IMR-90 (cell line): Measurements from ENCODE around the gene PPP3CA. TPM values are rescaled to one million over a fixed set of nuclear protein-coding genes. Genes with fewer than 3 reads are reported as not detected.
"Not testable (repeated sequence)": the region's sequence is repeated elsewhere in the genome, so short reads cannot be mapped to it uniquely, and the experiment has no call there.

Experiments used
- ATAC-seq: fragments of 200-7000 bp; cut with Tn5 transposase; 2 replicates; pipeline ENCODE4 v1.9.1; 2020; ENCODE audit warnings: low read depth, mild to moderate bottlenecking, moderate library complexity
- BruUV-seq: library from RNA; stranded (reverse); fragments of 400-500 nt; replicated peaks from 2 replicates; lab custom pipeline; 2021; lab: Mats Ljungman, UMichigan
- CTCF ChIA-PET: fragments of 300-600 bp; formaldehyde crosslinking; extraction: SDS; loops from one replicate; lab custom pipeline; 2021; ENCODE audit warnings: antibody characterized with exemption; lab: Yijun Ruan, JAX
- POLR2A ChIA-PET: fragments of 300-600 bp; sonication (Branson Sonifier 250); formaldehyde crosslinking; loops from one replicate; lab custom pipeline; 2022; ENCODE audit warnings: antibody characterized with exemption; ENCODE audit not compliant: unreplicated experiment; lab: Charles Lee
- DNase-seq: peaks from one replicate; pipeline ENCODE4 v3.0.0; 2013
- H2AFZ ChIP-seq: replicated peaks from 2 replicates; pipeline ENCODE3; 2013; ENCODE audit warnings: low read length, mild to moderate bottlenecking; ENCODE audit not compliant: poor library complexity
- H2AK5ac ChIP-seq: 2 replicates; pipeline ENCODE4 v1.6.1; 2013; ENCODE audit warnings: low read depth, low read length, inconsistent platforms
- H2AK9ac ChIP-seq: replicated peaks from 2 replicates; pipeline ENCODE3; 2013; ENCODE audit warnings: mild to moderate bottlenecking, low read depth, low read length, moderate library complexity; ENCODE audit not compliant: poor library complexity
- H2BK120ac ChIP-seq: 2 replicates; pipeline ENCODE4 v1.6.1; 2013; ENCODE audit warnings: low read depth, low read length, inconsistent platforms
- H2BK15ac ChIP-seq: 3 replicates; pipeline ENCODE4 v1.6.1; 2013; ENCODE audit warnings: low read depth, low read length, inconsistent platforms
- H2BK20ac ChIP-seq: 2 replicates; pipeline ENCODE4 v1.6.1; 2013; ENCODE audit warnings: low read depth, mild to moderate bottlenecking, inconsistent platforms, low read length, moderate library complexity
- H2BK5ac ChIP-seq: 2 replicates; pipeline ENCODE4 v1.6.1; 2013; ENCODE audit warnings: mild to moderate bottlenecking, low read depth, low read length, inconsistent platforms; ENCODE audit not compliant: poor library complexity, severe bottlenecking
- H3K14ac ChIP-seq: replicated peaks from 2 replicates; pipeline ENCODE4 v1.6.1; 2013; ENCODE audit warnings: low read depth, low read length, inconsistent platforms
- H3K18ac ChIP-seq: 2 replicates; pipeline ENCODE4 v1.6.1; 2013; ENCODE audit warnings: low read depth, low read length, control low read depth
- H3K23ac ChIP-seq: 2 replicates; pipeline ENCODE4 v1.6.1; 2013; ENCODE audit warnings: low read depth, low read length, inconsistent platforms
- H3K27ac ChIP-seq: 2 replicates; pipeline ENCODE4 v1.5.1; 2013; ENCODE audit warnings: mild to moderate bottlenecking, control low read depth, low read length; ENCODE audit not compliant: insufficient read depth
- H3K27me3 ChIP-seq: 2 replicates; pipeline ENCODE4 v1.6.1; 2013; ENCODE audit warnings: low read length; ENCODE audit not compliant: control insufficient read depth, insufficient read depth
- H3K36me3 ChIP-seq: 2 replicates; pipeline ENCODE4 v1.6.1; 2013; ENCODE audit warnings: low read length, mixed read lengths; ENCODE audit not compliant: control insufficient read depth, insufficient read depth
- H3K4ac ChIP-seq: 2 replicates; pipeline ENCODE4 v1.6.1; 2013; ENCODE audit warnings: low read depth, low read length, inconsistent platforms
- H3K4me1 ChIP-seq: 2 replicates; pipeline ENCODE4 v1.6.1; 2013; ENCODE audit warnings: low read length, mixed read lengths; ENCODE audit not compliant: control insufficient read depth, insufficient read depth
- H3K4me2 ChIP-seq: 2 replicates; pipeline ENCODE4 v1.6.1; 2013; ENCODE audit warnings: low read depth, mild to moderate bottlenecking, control low read depth, low read length, moderate library complexity
- H3K4me3 ChIP-seq: 2 replicates; pipeline ENCODE4 v1.5.1; 2013; ENCODE audit warnings: low read depth, mild to moderate bottlenecking, control low read depth, low read length, moderate library complexity; ENCODE audit not compliant: insufficient read depth
- H3K56ac ChIP-seq: 2 replicates; pipeline ENCODE4 v1.6.1; 2013; ENCODE audit warnings: low read length, inconsistent platforms; ENCODE audit not compliant: insufficient read depth; ENCODE audit errors: extremely low read depth
- H3K79me1 ChIP-seq, 2 experiments: 2 replicates each; pipeline ENCODE4 v1.6.1; 2013; ENCODE audit warnings: low read length in 2 of 2, inconsistent platforms in 1 of 2, low read depth in 1 of 2
- H3K9ac ChIP-seq: 2 replicates; pipeline ENCODE4 v1.6.1; 2013; ENCODE audit warnings: low read depth, low read length, control low read depth
- H3K9me1 ChIP-seq: 2 replicates; pipeline ENCODE4 v1.6.1; 2013; ENCODE audit warnings: low read length, inconsistent platforms; ENCODE audit not compliant: insufficient read depth
- H3K9me3 ChIP-seq: 2 replicates; pipeline ENCODE4 v1.6.1; 2013; ENCODE audit warnings: low read length; ENCODE audit not compliant: control insufficient read depth, insufficient read depth
- H4K20me1 ChIP-seq: 2 replicates; pipeline ENCODE4 v1.6.1; 2013; ENCODE audit warnings: low read length, inconsistent platforms; ENCODE audit not compliant: insufficient read depth
- H4K5ac ChIP-seq: 2 replicates; pipeline ENCODE4 v1.6.1; 2013; ENCODE audit warnings: mild to moderate bottlenecking, low read depth, low read length, control low read depth
- H4K8ac ChIP-seq, 2 experiments: 2 replicates each; pipeline ENCODE4 v1.6.1; 2013; ENCODE audit warnings: low read depth in 2 of 2, low read length in 2 of 2, control low read depth in 1 of 2, inconsistent platforms in 1 of 2
- H4K91ac ChIP-seq: 2 replicates; pipeline ENCODE4 v1.6.1; 2013; ENCODE audit warnings: low read depth, low read length, inconsistent platforms; ENCODE audit not compliant: insufficient read depth
- WGBS, 2 experiments: methylation state at CpG; one replicate each; pipeline versions ENCODE4 v1.1.5 to v1.1.7; 2013; ENCODE audit warnings: missing lambda C conversion rate in 2 of 2; ENCODE audit not compliant: insufficient read length in 1 of 2; ENCODE audit errors: extremely low coverage in 2 of 2; 5-methylcytosine and 5-hydroxymethylcytosine counted together
- dilution Hi-C: fragments of 300-500 bp; cut with HindIII; formaldehyde crosslinking; loops from one replicate; pipeline ENCODE4 v1.14.3; 2018; ENCODE audit warnings: low sequenced_read_pairs; ENCODE audit not compliant: unreplicated experiment
- in situ Hi-C: fragments of 300-500 bp; cut with MboI; formaldehyde crosslinking; loops from 3 replicates; pipeline ENCODE4 v1.14.3; 2019; ENCODE audit warnings: low sequenced_read_pairs, inconsistent platforms, mixed read lengths
- intact Hi-C: fragments of 100-400 bp; cut with micrococcal nuclease; formaldehyde crosslinking; loops from 2 replicates; pipeline ENCODE4 v1.10.0; 2022
- polyA plus RNA-seq, 3 experiments: library from polyadenylated mRNA; depleted of rRNA; stranded (reverse); fragments of >200 nt; gene quantifications; 2 replicates each; pipeline ENCODE4 v1.2.3, GENCODE V29; 2012; ENCODE audit warnings: low replicate concordance in 1 of 3
- total RNA-seq: library from RNA; depleted of rRNA; stranded (reverse); fragments of >200 nt; gene quantifications from 2 replicates; pipeline ENCODE4 v1.2.3, GENCODE V29; 2012

PPP3CA gene
- total and polyA plus RNA-seq, 2 of the 4 experiments (the other 2 are of a cell fraction) = 14.5 to 48.6 TPM

DNA sequence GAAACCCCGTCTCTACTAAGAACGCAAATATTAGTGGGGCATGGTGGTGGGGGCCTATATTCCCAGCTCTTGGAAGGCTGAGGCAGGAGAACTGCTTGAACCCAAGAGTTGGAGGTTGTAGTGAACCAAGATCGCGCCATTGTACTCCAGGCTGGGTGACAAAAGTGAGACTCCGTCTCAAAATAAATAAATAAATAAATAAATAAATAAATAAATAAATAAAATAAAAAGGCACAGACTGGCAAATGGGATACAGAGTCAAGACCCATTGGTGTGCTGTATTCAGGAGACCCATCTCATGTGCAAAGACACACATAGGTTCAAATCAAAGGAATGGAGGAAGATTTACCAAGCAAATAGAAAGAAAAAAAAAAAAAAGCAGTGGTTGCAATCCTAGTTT is 216.3 kb downstream of the PPP3CA start:
- intact Hi-C loops, in situ Hi-C loops, H3K4me1 ChIP-seq, POLR2A ChIA-PET, H2BK5ac ChIP-seq, H2AFZ ChIP-seq, H2BK15ac ChIP-seq, H3K36me3 ChIP-seq, H3K27me3 ChIP-seq, H3K4me2 ChIP-seq, H3K9ac ChIP-seq, H4K5ac ChIP-seq, H2AK9ac ChIP-seq, H3K56ac ChIP-seq, H3K9me1 ChIP-seq, DNase-seq, H3K14ac ChIP-seq, ATAC-seq, dilution Hi-C loops, H3K9me3 ChIP-seq, H4K91ac ChIP-seq, BruUV-seq, H3K4me3 ChIP-seq, H3K27ac ChIP-seq, H3K23ac ChIP-seq, H2BK120ac ChIP-seq, H3K18ac ChIP-seq, H2BK20ac ChIP-seq, H4K8ac ChIP-seq, H4K20me1 ChIP-seq, H3K4ac ChIP-seq, H2AK5ac ChIP-seq: not testable (repeated sequence)
- whole genome bisulfite sequencing, 2 experiments = no CpG with 5 or more reads among the region's 5 CpGs
- H3K79me1 ChIP-seq = peaks cover 13 to 19% of the 10 kb centered on the region in 2 experiments
- CTCF ChIA-PET = interaction anchor here (0.7 kb wide), 1 partner anchor 16 kb away, joined by 5 read pairs; no protein-coding TSS in a partner anchor

- DNase-seq, H3K56ac ChIP-seq, H3K36me3 ChIP-seq, H2BK120ac ChIP-seq, CTCF ChIA-PET, H3K4me1 ChIP-seq, H2BK15ac ChIP-seq, H3K9me3 ChIP-seq, H3K9ac ChIP-seq, in situ Hi-C loops, POLR2A ChIA-PET, H2BK20ac ChIP-seq, H3K27ac ChIP-seq, H3K4ac ChIP-seq, H3K4me2 ChIP-seq, H3K14ac ChIP-seq, H2AFZ ChIP-seq, H4K91ac ChIP-seq, H4K5ac ChIP-seq, H3K18ac ChIP-seq, ATAC-seq, H3K9me1 ChIP-seq, H3K4me3 ChIP-seq, dilution Hi-C loops, BruUV-seq, H2BK5ac ChIP-seq, H3K23ac ChIP-seq, H4K8ac ChIP-seq, H3K27me3 ChIP-seq, intact Hi-C loops, H4K20me1 ChIP-seq, H2AK9ac ChIP-seq, H2AK5ac ChIP-seq: not testable (repeated sequence)
- WGBS, 2 experiments = no CpG with 5 or more reads among the region's 1 CpG
- peaks cover 6 to 17% of the 10 kb centered on the region in 2 experiments for H3K79me1 ChIP-seq
Observed at GRCh38 chr4:101128898-101129297, 218.4 kb downstream of the PPP3CA start.
